ENCODE measurements around the gene SLC30A5.

GRCh38 chr5:69078921-69079540 lies 14.8 kb upstream of the SLC30A5 start:
- no peak for TF ChIP-seq YY1 (IDR thresholded peaks at IDR 0.05; ENCODE audit: insufficient read depth, insufficient read length)
- TF ChIP-seq ZNF274 (IDR thresholded peaks at IDR 0.05; ENCODE audit: low read depth, low read length) = no peak
